ENCODE measurements around the gene OXCT2. TPM values are rescaled to one million over a fixed set of nuclear protein-coding genes. Genes with fewer than 3 reads are reported as not detected.

Gene OXCT2
- total and polyA plus RNA-seq, 9 of the 15 experiments (the other 6 are each of a cell fraction or from before 2014, with no cell fraction given), result 0.08 to 0.64 (median 0.22) TPM; not detected in 2

- TF ChIP-seq, protein P1, sequence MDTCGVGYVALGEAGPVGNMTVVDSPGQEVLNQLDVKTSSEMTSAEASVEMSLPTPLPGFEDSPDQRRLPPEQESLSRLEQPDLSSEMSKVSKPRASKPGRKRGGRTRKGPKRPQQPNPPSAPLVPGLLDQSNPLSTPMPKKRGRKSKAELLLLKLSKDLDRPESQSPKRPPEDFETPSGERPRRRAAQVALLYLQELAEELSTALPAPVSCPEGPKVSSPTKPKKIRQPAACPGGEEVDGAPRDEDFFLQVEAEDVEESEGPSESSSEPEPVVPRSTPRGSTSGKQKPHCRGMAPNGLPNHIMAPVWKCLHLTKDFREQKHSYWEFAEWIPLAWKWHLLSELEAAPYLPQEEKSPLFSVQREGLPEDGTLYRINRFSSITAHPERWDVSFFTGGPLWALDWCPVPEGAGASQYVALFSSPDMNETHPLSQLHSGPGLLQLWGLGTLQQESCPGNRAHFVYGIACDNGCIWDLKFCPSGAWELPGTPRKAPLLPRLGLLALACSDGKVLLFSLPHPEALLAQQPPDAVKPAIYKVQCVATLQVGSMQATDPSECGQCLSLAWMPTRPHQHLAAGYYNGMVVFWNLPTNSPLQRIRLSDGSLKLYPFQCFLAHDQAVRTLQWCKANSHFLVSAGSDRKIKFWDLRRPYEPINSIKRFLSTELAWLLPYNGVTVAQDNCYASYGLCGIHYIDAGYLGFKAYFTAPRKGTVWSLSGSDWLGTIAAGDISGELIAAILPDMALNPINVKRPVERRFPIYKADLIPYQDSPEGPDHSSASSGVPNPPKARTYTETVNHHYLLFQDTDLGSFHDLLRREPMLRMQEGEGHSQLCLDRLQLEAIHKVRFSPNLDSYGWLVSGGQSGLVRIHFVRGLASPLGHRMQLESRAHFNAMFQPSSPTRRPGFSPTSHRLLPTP (IDR thresholded peaks at IDR 0.05; ENCODE audit: borderline replicate concordance, extremely low read depth, insufficient read length), result no peak
- TF ChIP-seq BRF1 (IDR thresholded peaks at IDR 0.05; ENCODE audit: borderline replicate concordance, extremely low read depth, insufficient read length), result no peak
- no peak for TF ChIP-seq ZNF143 (CRISPR knock-in tag; IDR thresholded peaks at IDR 0.05)
- no peak for TF ChIP-seq AFF4 (CRISPR knock-in tag; IDR thresholded peaks at IDR 0.05)
- TF ChIP-seq BHLHE40 (IDR thresholded peaks at IDR 0.05; ENCODE audit: low read length), result no peak
Observed at GRCh38 chr1:39729030-39729429, 42.1 kb downstream of the OXCT2 start (continued).

All from K562 (cell line).